GM10847 (cell line): ENCODE measurements around the gene SFXN3.

Experiments
- POLR2A ChIP-seq: IDR thresholded peaks from 2 replicates; pipeline ENCODE4 v1.6.1; 2011; ENCODE audit not compliant: insufficient read length; ENCODE audit errors: extremely low read depth

The SFXN3 gene

GRCh38 chr10:101066146-101066895 is 35.3 kb downstream of the SFXN3 start:
- TF ChIP-seq POLR2A = no peak

GRCh38 chr10:101066896-101067355 is 35.9 kb downstream of the SFXN3 start:
- TF ChIP-seq POLR2A = no peak

- no peak for TF ChIP-seq POLR2A
Measured at GRCh38 chr10:101067356-101068083, 36.5 kb downstream of the SFXN3 start.

GRCh38 chr10:101069441-101069840 is 38.4 kb downstream of the SFXN3 start:
- TF ChIP-seq POLR2A = no peak

GRCh38 chr10:101070098-101070497 is 39.1 kb downstream of the SFXN3 start:
- TF ChIP-seq POLR2A = no peak

GRCh38 chr10:101071267-101071884 is 40.3 kb downstream of the SFXN3 start:
- no peak for TF ChIP-seq POLR2A

GRCh38 chr10:101071885-101072433 is 40.9 kb downstream of the SFXN3 start:
- no peak for TF ChIP-seq POLR2A

- no peak for TF ChIP-seq POLR2A
Measured at GRCh38 chr10:101072923-101073322, 41.9 kb downstream of the SFXN3 start.

- TF ChIP-seq POLR2A = no peak
Measured at GRCh38 chr10:101073631-101074030, 42.6 kb downstream of the SFXN3 start.

GRCh38 chr10:101075775-101076174 is 44.7 kb downstream of the SFXN3 start:
- no peak for TF ChIP-seq POLR2A

- no peak for TF ChIP-seq POLR2A
Measured at GRCh38 chr10:101076630-101077029, 45.6 kb downstream of the SFXN3 start.

- no peak for TF ChIP-seq POLR2A
Measured at GRCh38 chr10:101079874-101080273, 48.8 kb downstream of the SFXN3 start.

- no peak for TF ChIP-seq POLR2A
Measured at GRCh38 chr10:101080933-101081931, 50.2 kb downstream of the SFXN3 start.

GRCh38 chr10:101085846-101086245 is 54.8 kb downstream of the SFXN3 start:
- no peak for TF ChIP-seq POLR2A
